H9 (cell line): Measurements from ENCODE around the gene LXN. TPM values are rescaled to one million over a fixed set of nuclear protein-coding genes. Genes with fewer than 3 reads are reported as not detected.

Source experiments
- DNase-seq: peaks from one replicate; pipeline ENCODE4 v3.0.0-alpha.2; 2017
- H2AFZ ChIP-seq: one replicate; pipeline ENCODE4 v1.6.1; 2013; ENCODE audit warnings: mild to moderate bottlenecking, low read length, control low read depth, moderate library complexity
- H2AK5ac ChIP-seq: 2 replicates; pipeline ENCODE4 v1.6.1; 2013; ENCODE audit warnings: low read length, control low read depth, mixed read lengths; ENCODE audit not compliant: insufficient read length
- H2BK120ac ChIP-seq: one replicate; pipeline ENCODE4 v1.6.1; 2013; ENCODE audit warnings: low read depth, mild to moderate bottlenecking, low read length, control low read depth, inconsistent platforms; ENCODE audit not compliant: poor library complexity, severe bottlenecking
- H2BK12ac ChIP-seq: 2 replicates; pipeline ENCODE4 v1.6.1; 2013; ENCODE audit warnings: low read length, control low read depth, mixed read lengths, low read depth; ENCODE audit not compliant: insufficient read length
- H2BK15ac ChIP-seq: 2 replicates; pipeline ENCODE4 v1.6.1; 2013; ENCODE audit warnings: low read depth, low read length, control low read depth
- H2BK20ac ChIP-seq: one replicate; pipeline ENCODE4 v1.6.1; 2013; ENCODE audit warnings: low read depth, mild to moderate bottlenecking, low read length, control low read depth, inconsistent platforms; ENCODE audit not compliant: poor library complexity, severe bottlenecking
- H2BK5ac ChIP-seq: 2 replicates; pipeline ENCODE4 v1.6.1; 2013; ENCODE audit warnings: low read length, control low read depth, mixed read lengths; ENCODE audit not compliant: insufficient read length
- H3K14ac ChIP-seq: 2 replicates; pipeline ENCODE4 v1.6.1; 2013; ENCODE audit warnings: low read length, control low read depth; ENCODE audit not compliant: insufficient read depth
- H3K18ac ChIP-seq: 2 replicates; pipeline ENCODE4 v1.6.1; 2013; ENCODE audit warnings: low read depth, mild to moderate bottlenecking, mixed read lengths, low read length, control low read depth; ENCODE audit not compliant: insufficient read length
- H3K23ac ChIP-seq: 2 replicates; pipeline ENCODE4 v1.6.1; 2013; ENCODE audit warnings: low read length, control low read depth, mixed read lengths, low read depth; ENCODE audit not compliant: insufficient read length
- H3K23me2 ChIP-seq: 2 replicates; pipeline ENCODE4 v1.6.1; 2013; ENCODE audit warnings: low read depth, mild to moderate bottlenecking, mixed read lengths, low read length, control low read depth; ENCODE audit not compliant: insufficient read length, poor library complexity, severe bottlenecking
- H3K27ac ChIP-seq: 2 replicates; pipeline ENCODE4 v1.5.1; 2013; ENCODE audit warnings: low read length, control low read depth, mixed read lengths, low read depth; ENCODE audit not compliant: insufficient read length
- H3K27me3 ChIP-seq: 2 replicates; pipeline ENCODE4 v1.6.1; 2013; ENCODE audit warnings: low read length, control low read depth, inconsistent platforms; ENCODE audit not compliant: insufficient read depth
- H3K4ac ChIP-seq: 2 replicates; pipeline ENCODE4 v1.6.1; 2013; ENCODE audit warnings: low read depth, mild to moderate bottlenecking, control low read depth, inconsistent platforms, low read length, moderate library complexity
- H3K4me1 ChIP-seq: 2 replicates; pipeline ENCODE4 v1.6.1; 2013; ENCODE audit warnings: low read length, control low read depth, inconsistent platforms; ENCODE audit not compliant: insufficient read depth
- H3K4me2 ChIP-seq: 2 replicates; pipeline ENCODE4 v1.6.1; 2013; ENCODE audit warnings: low read length, control low read depth, mixed read lengths; ENCODE audit not compliant: insufficient read length, insufficient read depth
- H3K56ac ChIP-seq: 2 replicates; pipeline ENCODE4 v1.6.1; 2013; ENCODE audit warnings: low read depth, mild to moderate bottlenecking, mixed read lengths, low read length, control low read depth; ENCODE audit not compliant: insufficient read length
- H3K79me1 ChIP-seq: 2 replicates; pipeline ENCODE4 v1.6.1; 2013; ENCODE audit warnings: low read depth, mild to moderate bottlenecking, moderate library complexity, low read length, control low read depth, inconsistent platforms; ENCODE audit not compliant: insufficient read depth, poor library complexity, severe bottlenecking
- H3K79me2 ChIP-seq: 2 replicates; pipeline ENCODE4 v1.6.1; 2013; ENCODE audit warnings: low read length, control low read depth, inconsistent platforms; ENCODE audit not compliant: insufficient read depth
- H3K9ac ChIP-seq: 2 replicates; pipeline ENCODE4 v1.6.1; 2013; ENCODE audit warnings: low read length, control low read depth, mixed read lengths; ENCODE audit not compliant: insufficient read length; ENCODE audit errors: extremely low read depth
- H3K9me3 ChIP-seq: one replicate; pipeline ENCODE4 v1.6.1; 2013; ENCODE audit warnings: low read depth, low read length, inconsistent platforms; ENCODE audit not compliant: control insufficient read depth
- H3T11ph ChIP-seq: one replicate; pipeline ENCODE4 v1.6.1; 2013; ENCODE audit warnings: mild to moderate bottlenecking, low read length, control low read depth, inconsistent platforms
- H4K20me1 ChIP-seq: one replicate; pipeline ENCODE4 v1.6.1; 2013; ENCODE audit not compliant: control insufficient read depth, insufficient read length, insufficient read depth
- H4K5ac ChIP-seq: 2 replicates; pipeline ENCODE4 v1.6.1; 2013; ENCODE audit warnings: low read depth, mild to moderate bottlenecking, mixed read lengths, low read length, control low read depth; ENCODE audit not compliant: insufficient read length
- H4K8ac ChIP-seq: replicated peaks from 2 replicates; pipeline ENCODE4 v1.6.1; 2013; ENCODE audit warnings: low read length, control low read depth, mixed read lengths, low read depth; ENCODE audit not compliant: insufficient read length
- H4K91ac ChIP-seq: 2 replicates; pipeline ENCODE4 v1.6.1; 2013; ENCODE audit warnings: low read depth, mild to moderate bottlenecking, moderate library complexity, mixed read lengths, low read length, control low read depth; ENCODE audit not compliant: insufficient read length
- H3K27ac Mint-ChIP-seq, 3 experiments: 2 replicates in 2 of 3; 3 replicates in 1 of 3; pipeline ENCODE4 v1.8.0; 2020 to 2021; ENCODE audit warnings: mixed read lengths in 3 of 3, mild to moderate bottlenecking in 1 of 3, moderate library complexity in 1 of 3
- H3K27me3 Mint-ChIP-seq: 2 replicates; pipeline ENCODE4 v1.8.0; 2021; ENCODE audit warnings: low read depth, mild to moderate bottlenecking, moderate library complexity, mixed read lengths
- H3K36me3 Mint-ChIP-seq, 3 experiments: 2 replicates in 2 of 3; 3 replicates in 1 of 3; pipeline ENCODE4 v1.8.0; 2020 to 2021; ENCODE audit warnings: low read depth in 3 of 3, mixed read lengths in 3 of 3; ENCODE audit not compliant: insufficient read depth in 1 of 3
- H3K4me1 Mint-ChIP-seq, 2 experiments: 2 replicates each; pipeline ENCODE4 v1.8.0; 2020; ENCODE audit warnings: mixed read lengths in 2 of 2
- H3K4me3 Mint-ChIP-seq, 2 experiments: 2 replicates in 1 of 2; 3 replicates in 1 of 2; pipeline ENCODE4 v1.8.0; 2020 to 2021; ENCODE audit warnings: mild to moderate bottlenecking in 2 of 2, mixed read lengths in 2 of 2, moderate library complexity in 1 of 2
- H3K9me3 Mint-ChIP-seq, 2 experiments: 2 replicates in 1 of 2; 3 replicates in 1 of 2; pipeline ENCODE4 v1.8.0; 2020; ENCODE audit warnings: mild to moderate bottlenecking in 2 of 2, mixed read lengths in 2 of 2, moderate library complexity in 1 of 2
- WGBS: extraction: QIAGEN DNeasy Blood & Tissue Kit; methylation state at CpG from one replicate; pipeline ENCODE4 v1.1.7; 2013; ENCODE audit warnings: missing lambda C conversion rate, low lambda C conversion rate, mixed read lengths; ENCODE audit not compliant: insufficient read length; ENCODE audit errors: extremely low coverage; 5-methylcytosine and 5-hydroxymethylcytosine counted together
- total RNA-seq: library from RNA; stranded (reverse); gene quantifications from 2 replicates; pipeline ENCODE4 v1.2.1, GENCODE V29; 2021
- TF ChIP-seq, protein P1 (sequence below): fragments of 200-600 bp; sonication (generic); conservative IDR thresholded peaks from 3 replicates; pipeline ENCODE4 v1.8.0; 2021; ENCODE audit warnings: antibody characterized with exemption, mild to moderate bottlenecking

LXN gene
- total RNA-seq, 1 experiment from 2014 or later: 6.7 TPM

DNA sequence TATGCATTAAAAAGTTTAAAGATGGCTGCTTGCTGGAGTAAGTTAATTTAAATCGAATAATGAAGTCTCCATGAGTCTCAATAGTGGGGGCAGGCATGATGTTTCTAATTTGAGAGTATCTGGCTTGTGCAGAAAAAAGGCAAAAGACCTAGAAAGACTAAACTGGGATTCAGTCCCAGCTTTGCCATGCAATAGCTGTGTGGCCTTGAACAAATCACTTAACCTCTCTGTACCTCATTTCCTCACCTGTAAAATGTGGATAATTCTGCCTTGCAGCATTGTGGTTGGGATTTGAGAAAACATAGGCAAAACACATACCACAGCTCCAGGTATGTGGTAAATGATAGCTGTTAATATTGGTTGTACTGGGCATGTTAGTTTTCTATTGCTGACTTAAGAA lies 8.6 kb downstream of the LXN start:
- no peaks in the 10 kb centered on the region for H3K27me3 Mint-ChIP-seq
- no peak overlapping the region for H2BK12ac ChIP-seq
- 100% methylated on average over 1 of the region's 1 CpG for WGBS
- no peaks in the 10 kb centered on the region for H3K4me1 ChIP-seq
- no peak overlapping the region for H2AK5ac ChIP-seq
- H2BK15ac ChIP-seq: no peak overlapping the region
- no peak overlapping the region for H3K27ac Mint-ChIP-seq
- no peak overlapping the region for H3K56ac ChIP-seq
- H3K9me3 ChIP-seq: no peaks in the 10 kb centered on the region
- H4K91ac ChIP-seq: no peak overlapping the region
- H2BK5ac ChIP-seq: no peak overlapping the region
- H2BK20ac ChIP-seq: no peak overlapping the region
- H3K27me3 ChIP-seq: no peaks in the 10 kb centered on the region
- no peaks in the 10 kb centered on the region for H3K79me2 ChIP-seq
- TF ChIP-seq, protein P1, sequence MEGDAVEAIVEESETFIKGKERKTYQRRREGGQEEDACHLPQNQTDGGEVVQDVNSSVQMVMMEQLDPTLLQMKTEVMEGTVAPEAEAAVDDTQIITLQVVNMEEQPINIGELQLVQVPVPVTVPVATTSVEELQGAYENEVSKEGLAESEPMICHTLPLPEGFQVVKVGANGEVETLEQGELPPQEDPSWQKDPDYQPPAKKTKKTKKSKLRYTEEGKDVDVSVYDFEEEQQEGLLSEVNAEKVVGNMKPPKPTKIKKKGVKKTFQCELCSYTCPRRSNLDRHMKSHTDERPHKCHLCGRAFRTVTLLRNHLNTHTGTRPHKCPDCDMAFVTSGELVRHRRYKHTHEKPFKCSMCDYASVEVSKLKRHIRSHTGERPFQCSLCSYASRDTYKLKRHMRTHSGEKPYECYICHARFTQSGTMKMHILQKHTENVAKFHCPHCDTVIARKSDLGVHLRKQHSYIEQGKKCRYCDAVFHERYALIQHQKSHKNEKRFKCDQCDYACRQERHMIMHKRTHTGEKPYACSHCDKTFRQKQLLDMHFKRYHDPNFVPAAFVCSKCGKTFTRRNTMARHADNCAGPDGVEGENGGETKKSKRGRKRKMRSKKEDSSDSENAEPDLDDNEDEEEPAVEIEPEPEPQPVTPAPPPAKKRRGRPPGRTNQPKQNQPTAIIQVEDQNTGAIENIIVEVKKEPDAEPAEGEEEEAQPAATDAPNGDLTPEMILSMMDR: no peak
- no peak overlapping the region for H2BK120ac ChIP-seq
- no peak for DNase-seq
- H3K4me1 Mint-ChIP-seq: no peaks in the 10 kb centered on the region
- H3K23me2 ChIP-seq: no peaks in the 10 kb centered on the region
- H4K8ac ChIP-seq: no peak overlapping the region
- no peak overlapping the region for H3K18ac ChIP-seq
- no peak overlapping the region for H3K27ac ChIP-seq
- H3T11ph ChIP-seq: no peak overlapping the region
- H2AFZ ChIP-seq: no peak overlapping the region
- H3K9me3 Mint-ChIP-seq: no peaks in the 10 kb centered on the region
- H4K20me1 ChIP-seq: no peaks in the 10 kb centered on the region
- H3K79me1 ChIP-seq: no peaks in the 10 kb centered on the region
- H3K14ac ChIP-seq: no peak overlapping the region
- H3K4me3 Mint-ChIP-seq: no peak overlapping the region
- no peak overlapping the region for H4K5ac ChIP-seq
- no peak overlapping the region for H3K4me2 ChIP-seq
- H3K9ac ChIP-seq: no peak overlapping the region
- H3K4ac ChIP-seq: no peak overlapping the region
- peaks cover 3 to 47% (median 30%) of the 10 kb centered on the region in 3 experiments; a peak in 6 of 7 replicates for H3K36me3 Mint-ChIP-seq
- H3K23ac ChIP-seq: no peak overlapping the region
